Activated CD8-positive, alpha-beta memory T cell treated with anti-CD3 and anti-CD28 coated beads, Interleukin-2, amount 50 U/mL, for 24 hours (primary cell): Measurements from ENCODE around the gene TAT.

Experiments
- DNase-seq: peaks from one replicate; pipeline ENCODE4 v3.0.0-alpha.2; 2020; ENCODE audit errors: extremely low read depth

TAT gene

DNA sequence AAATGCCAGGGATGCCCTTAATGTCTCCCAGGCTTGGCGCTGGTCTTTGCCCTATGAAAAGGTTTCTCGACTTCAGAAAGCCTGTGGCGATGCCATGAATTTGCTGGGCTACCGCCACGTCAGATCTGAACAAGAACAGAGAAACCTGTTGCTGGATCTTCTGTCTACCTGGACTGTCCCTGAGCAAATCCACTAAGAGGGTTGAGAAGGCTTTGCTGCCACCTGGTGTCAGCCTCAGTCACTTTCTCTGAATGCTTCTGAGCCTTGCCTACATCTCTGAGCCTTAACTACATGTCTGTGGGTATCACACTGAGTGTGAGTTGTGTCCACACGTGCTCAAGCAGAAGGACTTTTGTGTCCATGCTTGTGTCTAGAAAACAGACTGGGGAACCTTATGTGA lies 39.2 kb downstream of the TAT start:
- DNase-seq = peak; percentile 2

DNA sequence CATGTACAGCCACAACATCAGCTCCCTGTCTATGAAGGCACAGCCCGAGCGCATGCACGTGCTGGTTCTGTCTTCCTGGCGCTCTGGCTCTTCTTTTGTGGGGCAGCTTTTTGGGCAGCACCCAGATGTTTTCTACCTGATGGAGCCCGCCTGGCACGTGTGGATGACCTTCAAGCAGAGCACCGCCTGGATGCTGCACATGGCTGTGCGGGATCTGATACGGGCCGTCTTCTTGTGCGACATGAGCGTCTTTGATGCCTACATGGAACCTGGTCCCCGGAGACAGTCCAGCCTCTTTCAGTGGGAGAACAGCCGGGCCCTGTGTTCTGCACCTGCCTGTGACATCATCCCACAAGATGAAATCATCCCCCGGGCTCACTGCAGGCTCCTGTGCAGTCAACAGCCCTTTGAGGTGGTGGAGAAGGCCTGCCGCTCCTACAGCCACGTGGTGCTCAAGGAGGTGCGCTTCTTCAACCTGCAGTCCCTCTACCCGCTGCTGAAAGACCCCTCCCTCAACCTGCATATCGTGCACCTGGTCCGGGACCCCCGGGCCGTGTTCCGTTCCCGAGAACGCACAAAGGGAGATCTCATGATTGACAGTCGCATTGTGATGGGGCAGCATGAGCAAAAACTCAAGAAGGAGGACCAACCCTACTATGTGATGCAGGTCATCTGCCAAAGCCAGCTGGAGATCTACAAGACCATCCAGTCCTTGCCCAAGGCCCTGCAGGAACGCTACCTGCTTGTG lies 40.0 kb downstream of the TAT start:
- no peak for DNase-seq

DNA sequence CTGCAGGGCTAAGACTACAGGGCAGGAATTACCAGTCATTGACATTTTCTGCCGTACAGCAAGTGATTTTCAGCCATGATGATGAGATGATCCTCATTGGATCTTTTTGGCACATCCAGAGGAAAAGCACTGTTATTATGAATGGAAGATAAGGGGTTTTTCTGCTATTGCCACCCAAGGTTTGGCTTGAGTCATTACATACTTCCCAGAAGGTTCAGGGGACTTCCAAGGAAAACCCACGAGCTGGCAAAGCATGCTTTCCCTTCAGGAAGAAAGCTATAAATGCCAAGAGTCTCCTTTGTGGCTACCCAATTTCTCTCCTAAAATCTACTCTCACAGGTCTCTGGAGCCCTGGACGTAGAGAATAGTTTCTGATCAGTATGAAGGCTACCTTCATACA lies 44.5 kb downstream of the TAT start:
- no peak for DNase-seq

DNA sequence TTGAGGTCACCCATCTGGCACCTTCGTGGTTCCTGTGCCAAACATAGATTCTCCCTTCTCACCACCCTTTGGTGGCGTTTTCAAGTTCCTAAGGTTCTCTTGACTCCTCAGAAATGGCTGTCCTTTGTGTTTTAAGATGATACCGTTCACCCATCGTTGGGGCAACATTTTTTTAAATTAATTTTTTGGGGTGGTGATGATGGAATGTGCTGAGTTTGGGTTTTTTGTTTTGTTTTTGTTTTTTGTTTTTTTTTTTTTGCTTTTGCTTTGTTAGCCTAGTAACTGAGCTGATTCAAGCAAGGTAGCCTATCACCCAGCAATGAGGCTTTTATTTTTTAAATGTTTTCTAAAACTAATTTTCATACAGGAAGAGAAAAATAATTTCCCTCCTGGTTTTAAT lies 48.0 kb downstream of the TAT start:
- no peak for DNase-seq

DNA sequence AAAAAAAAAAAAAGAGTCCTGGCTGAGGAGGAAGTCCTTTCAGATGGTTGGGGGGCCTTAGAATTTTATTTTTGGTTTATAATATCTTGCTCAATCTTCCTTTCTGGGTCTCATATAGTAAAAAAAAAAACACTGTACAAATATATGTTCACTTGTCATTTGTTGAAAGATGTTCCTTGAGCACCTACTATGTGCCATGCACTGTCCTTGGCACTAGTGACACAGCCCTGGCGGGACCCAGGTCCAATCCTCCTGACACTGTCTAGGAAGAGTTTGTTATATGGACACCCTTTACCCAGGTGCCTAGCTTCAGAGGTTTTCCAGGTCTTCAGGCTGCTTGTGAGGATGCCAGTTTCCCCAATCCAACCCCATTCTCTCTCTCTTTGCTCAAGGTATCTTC lies 48.6 kb downstream of the TAT start:
- no peak for DNase-seq

DNA sequence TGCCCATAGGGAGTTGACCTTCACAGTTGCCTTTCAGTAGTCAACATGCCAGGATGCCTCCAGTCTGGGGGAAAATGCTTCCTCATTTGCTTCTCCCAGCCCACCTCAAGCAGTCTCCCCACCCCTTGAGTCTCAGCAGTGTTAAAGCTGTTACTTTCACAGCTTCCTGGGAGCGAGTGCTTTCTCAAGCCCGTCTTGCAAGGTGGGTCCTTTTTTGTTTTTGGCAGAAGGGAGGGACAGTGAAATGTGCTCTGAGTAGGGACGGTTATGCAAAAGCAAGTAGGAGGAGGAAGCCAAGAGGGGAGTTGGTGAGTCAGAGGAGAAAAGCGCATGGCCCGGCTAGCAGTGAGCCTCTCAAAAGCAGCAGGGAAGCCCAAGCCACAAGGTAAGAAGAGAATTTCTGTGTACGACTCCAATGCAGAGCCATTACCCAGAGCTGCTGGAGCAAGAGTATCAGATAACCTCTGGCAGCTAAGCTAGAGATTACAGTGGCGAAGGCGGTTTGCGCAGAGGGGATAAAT lies 50.7 kb downstream of the TAT start, which contains the start of gene CHST4:
TSS of gene CHST4 (plus strand) at position 316 of the 521 bp plus-strand sequence. CDS start 10,252 bp downstream, outside the sequence.
- DNase-seq = no peak

DNA sequence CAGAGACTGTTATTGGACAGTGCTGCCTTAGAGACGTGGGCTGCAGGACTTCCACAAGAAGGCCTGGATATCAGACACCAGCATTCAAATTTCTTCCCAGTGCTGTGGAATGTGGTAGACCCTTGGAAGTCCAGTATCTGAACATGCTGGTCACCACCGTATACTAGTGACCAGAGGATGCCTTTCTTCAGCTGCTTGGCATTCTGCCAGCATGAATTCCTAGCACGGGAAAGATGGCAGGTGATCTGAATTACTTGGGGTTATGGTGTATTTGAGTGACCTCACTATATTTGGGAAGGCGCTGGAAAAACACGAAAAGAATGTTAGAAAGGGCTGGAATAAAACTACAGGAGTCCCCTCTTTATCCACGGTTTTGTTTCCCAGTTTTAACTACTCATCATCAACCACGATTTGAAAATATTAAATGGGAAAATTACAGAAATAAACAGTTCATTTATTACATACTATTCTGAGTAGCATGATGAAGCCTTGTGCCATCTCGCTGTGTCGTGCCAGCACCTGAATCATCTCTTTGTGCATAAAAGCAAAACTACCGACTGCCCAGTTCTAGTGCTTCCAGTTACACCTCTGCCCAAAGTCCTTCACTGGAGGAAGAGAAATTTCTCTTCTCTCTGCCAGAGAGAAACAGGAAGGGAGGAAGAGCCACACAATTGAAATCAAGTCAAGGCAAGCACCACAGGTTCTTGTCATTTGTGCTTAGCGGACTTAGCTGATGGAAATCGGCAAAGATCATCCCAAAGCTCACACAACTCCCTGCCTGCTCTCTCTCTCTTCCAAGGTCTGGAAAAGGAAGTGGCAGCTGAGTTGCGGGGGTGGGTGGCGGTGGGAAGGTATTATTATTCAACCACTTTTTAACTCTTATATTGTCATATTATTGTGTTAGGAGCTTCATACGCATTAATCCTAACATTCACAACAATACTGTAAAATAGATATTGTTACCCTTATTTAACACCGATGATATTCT lies 52.0 kb downstream of the TAT start:
- no peak for DNase-seq

DNA sequence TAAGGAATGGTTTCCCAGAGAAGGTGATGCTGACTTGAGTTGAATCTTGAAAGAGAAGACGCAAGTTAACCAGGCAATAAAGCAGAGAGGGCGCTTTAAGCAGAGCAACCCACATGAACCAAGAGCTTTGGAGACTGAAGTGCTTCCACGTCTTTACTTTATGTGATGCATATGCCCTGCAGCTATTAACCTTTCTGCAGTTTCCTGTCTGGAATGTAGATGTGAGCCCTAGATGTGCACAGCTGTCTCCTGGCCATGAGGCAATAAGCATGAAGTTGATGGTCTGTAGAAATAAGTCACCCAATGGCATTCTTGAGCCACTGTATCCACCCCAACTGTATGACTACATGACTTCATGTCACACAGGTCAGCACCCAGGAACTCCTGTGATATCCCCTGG lies 56.3 kb downstream of the TAT start:
- DNase-seq = no peak
